LNCaP clone FGC (cell line): ENCODE data around the gene SLC9A7.

Experiments
- DNase-seq: peaks from one replicate; pipeline ENCODE4 v3.0.0-alpha.2; 2011; ENCODE audit warnings: low read depth
- H3K4me3 ChIP-seq: 2 replicates; pipeline ENCODE4 v1.5.1; 2011; ENCODE audit warnings: mild to moderate bottlenecking, low read depth, low read length, control low read depth
- TF ChIP-seq, protein P1 (sequence below): IDR thresholded peaks from 2 replicates; pipeline ENCODE4 v1.5.1; 2012; ENCODE audit warnings: mild to moderate bottlenecking; ENCODE audit not compliant: control insufficient read depth, insufficient read depth; ENCODE audit errors: extremely low read depth

Gene SLC9A7

DNA sequence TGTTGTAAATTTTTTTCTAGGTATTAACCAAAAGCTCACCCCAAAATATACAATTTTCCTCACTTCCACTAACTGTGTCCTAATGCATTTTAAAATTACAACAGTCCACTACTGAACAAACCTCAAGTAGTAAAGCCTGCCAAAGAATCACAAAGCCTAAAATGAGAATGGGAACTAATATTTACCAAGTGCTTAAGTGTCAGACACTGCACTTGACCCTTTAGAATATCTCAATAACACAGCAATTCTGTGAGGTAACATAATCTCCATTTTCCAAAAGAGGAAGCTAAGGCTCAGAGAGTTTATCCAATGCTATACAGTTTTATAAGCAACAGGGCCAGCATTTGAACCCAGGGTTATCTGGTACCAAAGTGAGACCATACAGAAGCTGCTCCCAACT, 4.9 kb downstream of the SLC9A7 start:
- TF ChIP-seq, protein P1, sequence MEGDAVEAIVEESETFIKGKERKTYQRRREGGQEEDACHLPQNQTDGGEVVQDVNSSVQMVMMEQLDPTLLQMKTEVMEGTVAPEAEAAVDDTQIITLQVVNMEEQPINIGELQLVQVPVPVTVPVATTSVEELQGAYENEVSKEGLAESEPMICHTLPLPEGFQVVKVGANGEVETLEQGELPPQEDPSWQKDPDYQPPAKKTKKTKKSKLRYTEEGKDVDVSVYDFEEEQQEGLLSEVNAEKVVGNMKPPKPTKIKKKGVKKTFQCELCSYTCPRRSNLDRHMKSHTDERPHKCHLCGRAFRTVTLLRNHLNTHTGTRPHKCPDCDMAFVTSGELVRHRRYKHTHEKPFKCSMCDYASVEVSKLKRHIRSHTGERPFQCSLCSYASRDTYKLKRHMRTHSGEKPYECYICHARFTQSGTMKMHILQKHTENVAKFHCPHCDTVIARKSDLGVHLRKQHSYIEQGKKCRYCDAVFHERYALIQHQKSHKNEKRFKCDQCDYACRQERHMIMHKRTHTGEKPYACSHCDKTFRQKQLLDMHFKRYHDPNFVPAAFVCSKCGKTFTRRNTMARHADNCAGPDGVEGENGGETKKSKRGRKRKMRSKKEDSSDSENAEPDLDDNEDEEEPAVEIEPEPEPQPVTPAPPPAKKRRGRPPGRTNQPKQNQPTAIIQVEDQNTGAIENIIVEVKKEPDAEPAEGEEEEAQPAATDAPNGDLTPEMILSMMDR, result no peak
- no peak for DNase-seq
- H3K4me3 ChIP-seq, result no peak overlapping the region

DNA sequence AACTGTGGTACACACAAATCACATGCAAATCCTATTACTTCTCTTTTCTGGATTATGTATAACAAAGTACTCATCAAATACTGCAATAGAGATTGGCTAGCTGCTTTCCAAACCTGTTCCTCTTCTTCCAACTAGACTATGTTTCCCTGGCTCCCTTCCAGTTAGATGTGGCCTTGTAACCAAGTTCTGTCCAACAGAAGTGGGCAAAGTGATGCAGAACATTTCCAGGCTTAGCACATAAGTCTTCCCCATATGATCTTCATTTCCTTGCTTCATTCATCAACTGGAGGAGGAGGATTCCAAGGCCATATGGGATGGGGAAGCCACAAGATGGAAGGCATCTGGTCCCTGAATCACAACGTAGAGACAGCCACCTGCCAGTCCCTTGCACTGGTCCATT, 8.0 kb downstream of the SLC9A7 start:
- DNase-seq, result no peak
- no peak overlapping the region for H3K4me3 ChIP-seq
- TF ChIP-seq, protein P1, result no peak

DNA sequence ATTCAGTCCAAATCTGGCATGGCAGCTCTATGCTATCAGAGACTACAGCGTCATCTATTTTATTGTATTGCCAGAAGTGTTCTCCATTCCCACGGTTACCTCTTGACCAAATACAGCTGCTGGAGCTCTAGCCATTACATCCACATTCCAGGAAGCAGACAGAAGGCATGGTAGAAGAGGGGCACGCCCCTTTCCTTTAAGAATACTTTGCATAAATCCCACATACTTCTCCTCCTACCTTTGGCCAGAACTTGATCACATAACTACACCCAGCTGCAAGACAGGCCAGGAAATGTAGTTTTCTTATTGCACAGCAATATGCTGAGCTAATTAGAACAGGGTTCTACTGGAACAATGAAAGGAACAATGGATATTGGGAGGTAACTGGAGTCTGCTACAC, 14.9 kb downstream of the SLC9A7 start:
- TF ChIP-seq, protein P1, result no peak
- no peak for DNase-seq
- no peak overlapping the region for H3K4me3 ChIP-seq

DNA sequence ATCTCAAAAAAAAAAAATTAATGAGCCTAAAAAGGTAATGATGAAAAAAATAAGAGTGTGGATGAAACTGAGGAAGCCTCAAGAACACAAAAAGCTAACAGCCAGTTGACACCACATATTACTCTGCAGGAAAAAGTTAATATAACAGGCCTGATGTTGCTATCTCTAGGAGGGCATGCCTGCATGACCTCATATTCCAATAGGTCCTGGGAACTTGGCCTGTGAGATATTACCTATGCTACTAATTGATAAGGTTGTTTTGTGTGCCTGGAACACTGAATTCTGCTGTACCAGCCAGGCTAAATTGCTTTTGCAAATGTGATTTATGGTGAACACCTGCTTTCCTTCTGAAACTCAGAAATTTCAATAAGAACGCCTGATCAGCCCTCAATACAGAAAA, 15.9 kb downstream of the SLC9A7 start:
- TF ChIP-seq, protein P1, result no peak
- no peak for DNase-seq
- no peak overlapping the region for H3K4me3 ChIP-seq

DNA sequence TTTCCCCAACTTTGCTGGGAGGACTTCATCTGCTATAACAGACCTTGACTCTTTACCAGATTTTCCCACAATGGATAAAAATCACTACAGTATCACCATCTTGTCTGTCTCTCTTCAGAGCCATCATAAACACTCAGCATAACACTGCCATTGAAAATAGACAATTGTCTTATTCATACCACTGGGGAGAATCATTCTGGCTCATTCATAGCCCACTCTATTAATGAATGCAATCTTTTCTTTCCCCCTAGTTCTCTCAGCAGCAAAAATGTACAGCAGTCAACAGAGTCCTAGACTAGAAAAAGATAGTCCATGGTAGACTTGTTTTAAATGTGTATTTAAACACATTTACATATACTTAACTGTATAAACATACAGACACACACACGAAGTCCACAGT, 19.2 kb downstream of the SLC9A7 start:
- TF ChIP-seq, protein P1, result no peak
- no peak overlapping the region for H3K4me3 ChIP-seq
- DNase-seq, result peak; percentile 64

DNA sequence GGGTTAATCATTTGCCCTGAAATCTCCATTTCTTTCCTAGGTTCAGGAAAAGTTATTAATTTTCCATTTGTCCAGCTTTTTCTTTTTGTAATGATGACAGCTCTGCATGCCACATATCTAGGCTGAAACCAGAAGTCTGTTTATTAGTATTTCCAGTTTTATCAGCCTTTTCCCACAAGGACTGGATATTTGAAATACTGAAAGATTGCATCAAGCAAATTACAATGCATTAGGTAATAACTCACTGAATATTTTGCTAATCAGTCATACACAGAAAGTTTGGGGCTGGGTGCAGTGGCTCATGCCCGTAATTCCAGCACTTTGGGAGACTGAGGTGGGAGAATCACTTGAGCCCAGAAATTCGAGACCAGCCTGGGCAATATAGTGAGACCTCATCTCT, 21.5 kb downstream of the SLC9A7 start:
- DNase-seq, result no peak
- TF ChIP-seq, protein P1, result no peak
- no peak overlapping the region for H3K4me3 ChIP-seq

DNA sequence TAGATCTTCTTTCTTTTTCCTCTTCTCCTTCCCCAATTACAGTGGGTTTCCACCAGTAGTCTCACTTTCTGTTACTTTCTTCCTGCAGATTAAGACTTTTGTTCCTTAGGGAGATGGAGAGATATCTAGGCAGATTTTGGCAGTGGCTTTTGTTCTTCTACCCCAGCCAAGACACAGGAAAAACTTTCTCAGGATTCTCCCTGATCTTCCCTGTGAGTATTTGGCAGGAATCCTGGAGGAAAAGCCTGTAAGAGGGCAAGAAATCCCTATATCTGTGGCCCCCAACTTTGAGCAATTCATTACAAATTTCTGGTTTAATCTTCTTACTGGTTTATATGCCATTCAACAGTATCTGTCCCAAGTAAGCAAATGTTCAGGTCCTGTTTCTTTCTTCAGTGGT, 21.9 kb downstream of the SLC9A7 start:
- TF ChIP-seq, protein P1, result no peak
- DNase-seq, result no peak
- H3K4me3 ChIP-seq, result no peak overlapping the region
